MM.1S (cell line): Measurements from ENCODE around the gene KDM4C.
"Not testable (repeated sequence)": the region's sequence is repeated elsewhere in the genome, so short reads cannot be mapped to it uniquely, and the experiment has no call there.

Experiments used
- DNase-seq: peaks from one replicate; pipeline ENCODE4 v3.0.0-alpha.2; 2015
- H2AFZ ChIP-seq: fragments of 300-600 bp; sonication (generic); 2 replicates; pipeline ENCODE4 v1.6.0; 2016; ENCODE audit warnings: antibody characterized with exemption, low read length
- H3F3A ChIP-seq: fragments of 300-600 bp; sonication (generic); 2 replicates; pipeline ENCODE4 v1.6.1; 2016; ENCODE audit warnings: mild to moderate bottlenecking, antibody characterized with exemption, low read length, moderate library complexity, mixed read lengths; ENCODE audit not compliant: insufficient read depth
- H3K27ac ChIP-seq: fragments of 300-600 bp; sonication (generic); 2 replicates; pipeline ENCODE4 v1.5.1; 2016; ENCODE audit warnings: mild to moderate bottlenecking, low read length
- H3K27me3 ChIP-seq: fragments of 300-600 bp; sonication (generic); replicated peaks from 2 replicates; pipeline ENCODE4 v1.6.0; 2016; ENCODE audit warnings: low read length; ENCODE audit not compliant: insufficient read depth
- H3K36me3 ChIP-seq: fragments of 300-600 bp; sonication (generic); replicated peaks from 2 replicates; pipeline ENCODE4 v1.6.1; 2016; ENCODE audit warnings: mild to moderate bottlenecking, low read length, mixed read lengths; ENCODE audit not compliant: insufficient read depth
- H3K4me1 ChIP-seq: fragments of 300-600 bp; sonication (generic); 2 replicates; pipeline ENCODE4 v1.6.1; 2016; ENCODE audit warnings: low read length, mixed read lengths
- H3K4me2 ChIP-seq: fragments of 300-600 bp; sonication (generic); 2 replicates; pipeline ENCODE4 v1.6.0; 2016; ENCODE audit warnings: low read depth, low read length
- H3K4me3 ChIP-seq: fragments of 300-600 bp; sonication (generic); 2 replicates; pipeline ENCODE4 v1.5.1; 2016; ENCODE audit warnings: low read length, mixed read lengths
- H3K79me2 ChIP-seq: fragments of 300-600 bp; sonication (generic); 2 replicates; pipeline ENCODE4 v1.6.1; 2016; ENCODE audit warnings: mixed run types, low read length, mixed read lengths
- H3K9ac ChIP-seq: fragments of 300-600 bp; sonication (generic); 2 replicates; pipeline ENCODE4 v1.6.1; 2016; ENCODE audit warnings: low read length, mixed read lengths
- H3K9me2 ChIP-seq: fragments of 300-600 bp; sonication (generic); replicated peaks from 2 replicates; pipeline ENCODE4 v1.6.1; 2016; ENCODE audit warnings: mild to moderate bottlenecking, low read length, mixed read lengths; ENCODE audit not compliant: insufficient read depth
- H3K9me3 ChIP-seq: fragments of 300-600 bp; sonication (generic); replicated peaks from 2 replicates; pipeline ENCODE4 v1.6.1; 2016; ENCODE audit warnings: mild to moderate bottlenecking, low read length, mixed read lengths; ENCODE audit not compliant: insufficient read depth
- H4K20me1 ChIP-seq: fragments of 300-600 bp; sonication (generic); 2 replicates; pipeline ENCODE4 v1.6.1; 2016; ENCODE audit warnings: mild to moderate bottlenecking, low read length, moderate library complexity, mixed read lengths; ENCODE audit not compliant: insufficient read depth
- CTCF ChIP-seq: fragments of 300-600 bp; sonication (generic); IDR thresholded peaks from 2 replicates; pipeline ENCODE4 v1.5.1; 2016; ENCODE audit warnings: antibody characterized with exemption, low read length, mixed read lengths
- EZH2 ChIP-seq: fragments of 300-600 bp; sonication (generic); optimal IDR thresholded peaks from 2 replicates; pipeline ENCODE3; 2017; ENCODE audit warnings: low read depth, mild to moderate bottlenecking, antibody characterized with exemption, low read length, mixed read lengths
- EZH2phosphoT487 ChIP-seq: fragments of 300-600 bp; sonication (generic); IDR thresholded peaks from 2 replicates; pipeline ENCODE4 v1.6.1; 2018; ENCODE audit warnings: antibody characterized with exemption, low read length

KDM4C gene

GRCh38 chr9:7027996-7028395 is 270.2 kb downstream of the KDM4C start:
- no peak for DNase-seq
- Histone ChIP-seq H2AFZ (no peak overlapping the region), H3K4me1 (no peaks in the 10 kb centered on the region), H3F3A (no peaks in the 10 kb centered on the region), H3K27me3 (no peaks in the 10 kb centered on the region), H3K4me2 (no peak overlapping the region), H3K9ac (no peak overlapping the region), H3K9me3 (no peaks in the 10 kb centered on the region), H3K4me3 (no peak overlapping the region), H3K27ac (no peak overlapping the region), H4K20me1 (no peaks in the 10 kb centered on the region), H3K36me3 (no peaks in the 10 kb centered on the region), H3K9me2 (no peaks in the 10 kb centered on the region), H3K79me2 (no peaks in the 10 kb centered on the region)
- no peak for TF ChIP-seq EZH2phosphoT487
- no peak for TF ChIP-seq EZH2
- no peak for TF ChIP-seq CTCF

- H3K9me3 ChIP-seq: no peaks in the 10 kb centered on the region
- no peaks in the 10 kb centered on the region for H3K36me3 ChIP-seq
- H3K4me3 ChIP-seq: no peak overlapping the region
- no peaks in the 10 kb centered on the region for H3K4me1 ChIP-seq
- no peak for DNase-seq
- no peaks in the 10 kb centered on the region for H3F3A ChIP-seq
- H3K27ac ChIP-seq: no peak overlapping the region
- no peaks in the 10 kb centered on the region for H3K27me3 ChIP-seq
- no peak overlapping the region for H2AFZ ChIP-seq
- no peak overlapping the region for H3K4me2 ChIP-seq
- H3K79me2 ChIP-seq: no peaks in the 10 kb centered on the region
- no peaks in the 10 kb centered on the region for H4K20me1 ChIP-seq
- no peaks in the 10 kb centered on the region for H3K9me2 ChIP-seq
- TF ChIP-seq EZH2phosphoT487: no peak
- no peak for TF ChIP-seq EZH2
- TF ChIP-seq CTCF: no peak
- no peak overlapping the region for H3K9ac ChIP-seq
These were observed 270.8 kb downstream of the KDM4C start for GRCh38 chr9:7028591-7028990.

- not testable (repeated sequence) for H3K4me2 ChIP-seq, H3K27ac ChIP-seq, H3K9ac ChIP-seq, H3F3A ChIP-seq, DNase-seq, H3K4me3 ChIP-seq, H3K4me1 ChIP-seq, H3K36me3 ChIP-seq, H3K27me3 ChIP-seq, H4K20me1 ChIP-seq, H3K79me2 ChIP-seq, H3K9me2 ChIP-seq, H3K9me3 ChIP-seq, H2AFZ ChIP-seq
These were observed 273.2 kb downstream of the KDM4C start for GRCh38 chr9:7030943-7031342.

GRCh38 chr9:7033076-7034045 is 275.6 kb downstream of the KDM4C start:
- no peak overlapping the region for H3K27ac ChIP-seq
- DNase-seq: no peak
- TF ChIP-seq EZH2phosphoT487 (no peak), EZH2 (no peak), CTCF (no peak)
- H3K4me1 ChIP-seq: no peaks in the 10 kb centered on the region
- no peak overlapping the region for H2AFZ ChIP-seq
- H3K9me3 ChIP-seq: no peaks in the 10 kb centered on the region
- no peaks in the 10 kb centered on the region for H3K36me3 ChIP-seq
- H3K9me2 ChIP-seq: no peaks in the 10 kb centered on the region
- H3K9ac ChIP-seq: no peak overlapping the region
- H3F3A ChIP-seq: no peaks in the 10 kb centered on the region
- H3K79me2 ChIP-seq: no peaks in the 10 kb centered on the region
- H3K27me3 ChIP-seq: no peaks in the 10 kb centered on the region
- H3K4me3 ChIP-seq: no peak overlapping the region
- no peaks in the 10 kb centered on the region for H4K20me1 ChIP-seq
- H3K4me2 ChIP-seq: no peak overlapping the region
